Glutamatergic neuron (in vitro differentiated cells): ENCODE measurements around the gene FABP1. TPM values are rescaled to one million over a fixed set of nuclear protein-coding genes. Genes with fewer than 3 reads are reported as not detected.

Source experiments
- DNase-seq: peaks from one replicate; pipeline ENCODE4 v3.0.0; 2022
- H3K27ac Mint-ChIP-seq: one replicate; pipeline ENCODE4 v1.8.0; 2020; ENCODE audit warnings: mild to moderate bottlenecking, mixed read lengths, inconsistent platforms; ENCODE audit not compliant: unreplicated experiment
- H3K27me3 Mint-ChIP-seq: one replicate; pipeline ENCODE4 v1.8.0; 2020; ENCODE audit warnings: mild to moderate bottlenecking, moderate library complexity, mixed read lengths, inconsistent platforms; ENCODE audit not compliant: unreplicated experiment
- H3K36me3 Mint-ChIP-seq: one replicate; pipeline ENCODE4 v1.8.0; 2020; ENCODE audit warnings: mild to moderate bottlenecking, mixed read lengths, inconsistent platforms; ENCODE audit not compliant: unreplicated experiment
- H3K4me1 Mint-ChIP-seq: one replicate; pipeline ENCODE4 v1.8.0; 2020; ENCODE audit warnings: mild to moderate bottlenecking, low read depth, mixed read lengths, inconsistent platforms; ENCODE audit not compliant: unreplicated experiment
- H3K4me3 Mint-ChIP-seq: one replicate; pipeline ENCODE4 v1.8.0; 2020; ENCODE audit warnings: mild to moderate bottlenecking, mixed read lengths, inconsistent platforms; ENCODE audit not compliant: unreplicated experiment
- H3K9me3 Mint-ChIP-seq: one replicate; pipeline ENCODE4 v1.8.0; 2020; ENCODE audit warnings: mild to moderate bottlenecking, moderate library complexity, mixed read lengths, inconsistent platforms; ENCODE audit not compliant: unreplicated experiment
- total RNA-seq: library from RNA; stranded (reverse); fragmentation: NEBNext Ultra II Directional; extraction: Animal tissue kit (Norgen Biotek cat#: 25700); gene quantifications from one replicate; pipeline ENCODE4 v1.2.1, GENCODE V29; 2021; ENCODE audit not compliant: unreplicated experiment
- TF ChIP-seq, protein P1 (sequence below): fragments of 200-600 bp; sonication (generic); IDR thresholded peaks from one replicate; pipeline ENCODE4 v1.5.0; 2021; ENCODE audit not compliant: partially characterized antibody, unreplicated experiment

Gene FABP1
- total RNA-seq, 1 donor from 2014 or later = not detected

DNA sequence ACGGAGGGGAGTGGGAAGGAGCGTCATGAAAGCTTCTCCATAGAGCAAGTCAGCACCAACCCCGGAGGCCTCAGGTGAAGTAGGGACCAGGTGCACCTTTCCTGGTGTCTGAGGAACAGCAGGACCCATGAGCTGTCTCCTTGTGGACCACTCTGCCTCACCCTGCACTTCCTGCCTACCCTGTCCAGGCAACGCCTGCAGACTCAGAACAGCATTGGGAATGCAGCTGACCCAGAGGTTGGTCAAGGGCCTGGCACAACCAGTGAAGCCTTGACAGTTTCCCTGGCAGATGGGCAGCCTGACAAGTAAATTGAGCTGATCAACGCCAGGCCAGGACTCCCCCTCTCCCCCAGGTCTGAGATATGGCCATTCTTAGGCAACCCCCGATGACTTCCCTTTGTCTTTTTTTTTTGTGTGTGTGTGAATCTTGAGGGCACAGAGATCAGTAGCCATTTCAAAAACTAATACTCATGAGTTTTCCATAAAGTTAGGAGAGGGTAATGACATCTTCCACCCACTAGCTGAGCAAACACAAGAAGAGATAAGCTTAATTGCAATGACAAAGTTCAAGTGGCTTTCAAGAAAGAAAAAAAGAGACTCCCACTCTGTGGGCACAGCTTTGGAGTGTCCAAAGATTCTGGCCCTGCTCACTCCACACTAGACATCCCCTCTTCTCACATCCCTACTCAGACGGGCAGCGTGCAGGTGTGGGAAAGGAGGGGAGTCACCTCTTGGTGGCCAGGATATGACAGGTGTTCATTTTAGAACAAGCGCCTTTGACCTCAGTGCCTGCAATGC is 3.5 kb upstream of the FABP1 start:
- DNase-seq = no peak
- Mint-ChIP-seq H3K36me3 (no peaks in the 10 kb centered on the region), H3K27ac (no peak overlapping the region), H3K27me3 (peaks cover 2% of the 10 kb centered on the region), H3K4me1 (no peaks in the 10 kb centered on the region), H3K9me3 (no peaks in the 10 kb centered on the region), H3K4me3 (no peak overlapping the region)
- TF ChIP-seq, protein P1, sequence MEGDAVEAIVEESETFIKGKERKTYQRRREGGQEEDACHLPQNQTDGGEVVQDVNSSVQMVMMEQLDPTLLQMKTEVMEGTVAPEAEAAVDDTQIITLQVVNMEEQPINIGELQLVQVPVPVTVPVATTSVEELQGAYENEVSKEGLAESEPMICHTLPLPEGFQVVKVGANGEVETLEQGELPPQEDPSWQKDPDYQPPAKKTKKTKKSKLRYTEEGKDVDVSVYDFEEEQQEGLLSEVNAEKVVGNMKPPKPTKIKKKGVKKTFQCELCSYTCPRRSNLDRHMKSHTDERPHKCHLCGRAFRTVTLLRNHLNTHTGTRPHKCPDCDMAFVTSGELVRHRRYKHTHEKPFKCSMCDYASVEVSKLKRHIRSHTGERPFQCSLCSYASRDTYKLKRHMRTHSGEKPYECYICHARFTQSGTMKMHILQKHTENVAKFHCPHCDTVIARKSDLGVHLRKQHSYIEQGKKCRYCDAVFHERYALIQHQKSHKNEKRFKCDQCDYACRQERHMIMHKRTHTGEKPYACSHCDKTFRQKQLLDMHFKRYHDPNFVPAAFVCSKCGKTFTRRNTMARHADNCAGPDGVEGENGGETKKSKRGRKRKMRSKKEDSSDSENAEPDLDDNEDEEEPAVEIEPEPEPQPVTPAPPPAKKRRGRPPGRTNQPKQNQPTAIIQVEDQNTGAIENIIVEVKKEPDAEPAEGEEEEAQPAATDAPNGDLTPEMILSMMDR = no peak

DNA sequence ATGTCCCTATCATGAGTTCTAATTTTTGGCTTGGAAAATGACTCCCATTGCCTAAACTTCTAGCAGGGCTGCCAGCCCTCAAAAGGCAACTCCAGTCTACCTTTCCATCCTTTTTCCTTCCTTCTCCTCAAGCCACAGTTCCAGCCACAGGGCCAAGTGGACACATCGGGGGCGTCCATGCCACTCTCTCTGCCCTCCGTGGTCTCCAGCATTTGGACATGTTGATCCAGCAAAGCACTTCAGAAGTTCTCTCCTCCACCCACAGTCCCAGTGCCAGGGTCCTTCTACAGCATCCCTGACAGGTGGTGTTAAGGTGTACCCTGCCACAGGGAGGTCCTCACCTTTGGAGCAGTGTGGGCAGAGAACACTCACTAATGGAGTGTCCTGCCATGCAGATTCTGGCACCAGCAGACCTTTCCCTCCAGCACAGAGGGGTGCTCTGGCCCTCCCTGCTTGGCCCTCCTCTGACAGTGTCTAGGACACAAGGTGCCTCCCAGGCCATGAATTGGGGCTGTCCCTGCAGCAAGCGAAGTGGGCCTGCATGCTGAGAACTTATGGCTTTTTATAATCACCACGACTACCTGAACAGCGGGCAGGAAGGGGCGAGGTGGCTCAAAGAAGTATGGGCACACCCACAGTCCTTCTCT is 1.6 kb upstream of the FABP1 start:
- no peak overlapping the region for H3K4me3 Mint-ChIP-seq
- no peak overlapping the region for H3K27ac Mint-ChIP-seq
- H3K36me3 Mint-ChIP-seq = no peaks in the 10 kb centered on the region
- no peaks in the 10 kb centered on the region for H3K4me1 Mint-ChIP-seq
- H3K27me3 Mint-ChIP-seq = no peaks in the 10 kb centered on the region
- TF ChIP-seq, protein P1 = no peak
- no peak for DNase-seq
- H3K9me3 Mint-ChIP-seq = no peaks in the 10 kb centered on the region

DNA sequence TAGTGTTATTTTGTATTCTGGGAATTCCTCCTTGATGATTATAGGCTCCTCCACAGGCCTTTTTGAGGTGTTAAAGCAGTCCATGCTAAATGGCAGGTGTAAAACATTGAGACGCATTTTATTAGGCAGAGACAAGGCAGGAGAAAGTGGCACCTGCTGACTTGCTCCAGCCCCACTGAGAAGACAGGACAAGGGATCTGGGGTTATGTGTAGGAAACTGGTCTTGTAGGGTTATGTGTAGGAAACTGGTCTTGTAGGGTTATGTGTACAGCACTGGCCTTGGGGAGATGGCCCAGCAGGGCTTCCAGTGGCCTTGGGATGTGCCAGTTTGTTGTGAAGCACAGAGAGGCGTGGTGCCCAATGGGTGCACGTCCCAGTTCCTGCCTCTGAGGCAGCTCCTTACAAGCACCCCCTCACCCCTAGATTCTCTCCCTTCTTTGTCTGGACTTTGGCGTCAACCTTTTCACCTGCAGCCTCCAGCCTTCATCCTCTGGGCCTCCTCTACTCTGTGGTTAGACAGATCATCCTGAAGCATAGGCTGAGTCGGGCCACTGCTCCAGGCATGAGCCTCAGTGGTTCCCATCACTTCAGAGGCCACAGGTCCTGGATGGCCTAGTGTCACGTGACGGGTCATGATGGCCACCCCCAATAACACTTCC is 921 bp upstream of the FABP1 start:
- no peaks in the 10 kb centered on the region for H3K27me3 Mint-ChIP-seq
- no peak for DNase-seq
- no peaks in the 10 kb centered on the region for H3K9me3 Mint-ChIP-seq
- H3K36me3 Mint-ChIP-seq = no peaks in the 10 kb centered on the region
- H3K27ac Mint-ChIP-seq = no peak overlapping the region
- no peak overlapping the region for H3K4me3 Mint-ChIP-seq
- no peaks in the 10 kb centered on the region for H3K4me1 Mint-ChIP-seq
- TF ChIP-seq, protein P1 = no peak

DNA sequence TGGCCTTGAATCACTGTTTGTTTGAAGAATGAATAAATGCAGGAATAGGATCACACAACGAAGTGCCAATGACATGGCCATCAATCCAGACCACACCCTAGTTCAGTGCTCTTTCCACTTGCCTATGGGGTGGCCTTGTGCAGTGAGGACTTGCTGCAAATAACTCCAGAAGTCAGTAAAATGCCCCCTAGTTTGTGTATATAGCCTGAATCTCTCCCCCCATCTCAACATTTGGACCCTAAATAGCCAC is 299 bp downstream of the FABP1 start:
- H3K27me3 Mint-ChIP-seq = no peaks in the 10 kb centered on the region
- no peak overlapping the region for H3K27ac Mint-ChIP-seq
- TF ChIP-seq, protein P1 = no peak
- no peaks in the 10 kb centered on the region for H3K4me1 Mint-ChIP-seq
- no peaks in the 10 kb centered on the region for H3K9me3 Mint-ChIP-seq
- H3K4me3 Mint-ChIP-seq = no peak overlapping the region
- H3K36me3 Mint-ChIP-seq = no peaks in the 10 kb centered on the region
- DNase-seq = no peak
